Measurements from ENCODE around the gene KLF13. TPM values are rescaled to one million over a fixed set of nuclear protein-coding genes. Genes with fewer than 3 reads are reported as not detected.

The KLF13 gene
- polyA plus RNA-seq, 1 donor (not counting 4 experiments of a cell fraction or from before 2014, with no cell fraction given) = 66.7 TPM

DNA sequence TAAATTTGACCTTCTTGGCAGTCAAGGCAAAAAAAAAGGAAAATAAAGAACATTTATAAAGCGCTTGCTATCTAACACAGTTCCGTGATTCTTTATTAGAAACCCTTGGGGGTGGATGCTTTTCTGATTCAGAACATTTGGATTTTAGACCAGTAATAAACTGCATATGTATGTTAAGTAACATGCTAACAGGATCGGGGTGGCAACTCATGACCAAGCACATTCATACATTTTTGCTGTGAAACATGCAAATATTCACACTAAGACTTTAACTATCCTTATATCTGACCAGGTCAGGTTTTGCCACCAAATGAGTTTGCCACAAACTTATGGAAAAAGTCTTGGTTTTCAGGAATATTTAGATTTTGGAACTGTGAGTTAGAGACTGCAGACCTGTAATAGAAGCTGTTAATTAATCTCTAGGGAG, 30.4 kb upstream of the KLF13 start:
- H3K4me2 ChIP-seq (ENCODE audit: control insufficient read depth, extremely low read depth, insufficient read depth, low read depth, low read length) = no peak overlapping the region
- no peaks in the 10 kb centered on the region for H4K20me1 ChIP-seq (ENCODE audit: control insufficient read depth, extremely low read depth, insufficient read depth, low read length)
- H3K9me1 ChIP-seq (ENCODE audit: control insufficient read depth, extremely low read depth, insufficient read depth, low read length) = no peaks in the 10 kb centered on the region
- H2AFZ ChIP-seq (ENCODE audit: control insufficient read depth, low read length) = no peak overlapping the region
- dilution Hi-C loops (cut with MboI; ENCODE audit: extremely low pct_ligation_motif_present, low sequenced_read_pairs) = no loop called here
- no peaks in the 10 kb centered on the region for H3K9me3 ChIP-seq (ENCODE audit: control insufficient read depth, low read depth, low read length)
- H3K36me3 ChIP-seq (ENCODE audit: control insufficient read depth in 2 of 2, extremely low read depth in 1 of 2, insufficient read depth in 2 of 2, low read length in 2 of 2) = no peaks in the 10 kb centered on the region
- FAIRE-seq = no peak
- peaks cover 36% of the 10 kb centered on the region for H3K27me3 ChIP-seq (ENCODE audit: control insufficient read depth, extremely low read depth, insufficient read depth, low read length)
- DNase-seq (ENCODE audit: low read depth, low spot score) = no peak
- TF ChIP-seq EZH2 (IDR thresholded peaks at IDR 0.05; ENCODE audit: low read length) (no peak), CTCF (optimal IDR thresholded peaks at IDR 0.05 in 1 of 3, IDR thresholded peaks at IDR 0.05 in 1 of 3, conservative IDR thresholded peaks at IDR 0.05 in 1 of 3; ENCODE audit: extremely low read depth in 1 of 3, insufficient read depth in 2 of 3, low read length in 3 of 3) (no peak)
- H3K4me1 ChIP-seq (ENCODE audit: control insufficient read depth, extremely low read depth, insufficient read depth, low read length) = no peaks in the 10 kb centered on the region
- no peaks in the 10 kb centered on the region for H3K79me2 ChIP-seq (ENCODE audit: control insufficient read depth, insufficient read depth, low read length)
- H3K9ac ChIP-seq (ENCODE audit: control insufficient read depth, extremely low read depth, insufficient read depth, low read length) = no peak overlapping the region
- H3K27ac ChIP-seq (ENCODE audit: control insufficient read depth, insufficient read depth, low read length) = no peak overlapping the region
- no peak overlapping the region for H3K4me3 ChIP-seq (ENCODE audit: control insufficient read depth in 2 of 3, extremely low read depth in 1 of 3, insufficient read depth in 2 of 3, low read depth in 1 of 3, low read length in 3 of 3)

- Histone ChIP-seq H2AFZ (ENCODE audit: control insufficient read depth, low read length) (no peak overlapping the region), H3K9ac (ENCODE audit: control insufficient read depth, extremely low read depth, insufficient read depth, low read length) (no peak overlapping the region), H3K27me3 (ENCODE audit: control insufficient read depth, extremely low read depth, insufficient read depth, low read length) (peaks cover 36% of the 10 kb centered on the region), H3K36me3 (ENCODE audit: control insufficient read depth in 2 of 2, extremely low read depth in 1 of 2, insufficient read depth in 2 of 2, low read length in 2 of 2) (no peaks in the 10 kb centered on the region), H3K27ac (ENCODE audit: control insufficient read depth, insufficient read depth, low read length) (no peak overlapping the region), H4K20me1 (ENCODE audit: control insufficient read depth, extremely low read depth, insufficient read depth, low read length) (no peaks in the 10 kb centered on the region), H3K9me3 (ENCODE audit: control insufficient read depth, low read depth, low read length) (no peaks in the 10 kb centered on the region), H3K9me1 (ENCODE audit: control insufficient read depth, extremely low read depth, insufficient read depth, low read length) (no peaks in the 10 kb centered on the region), H3K79me2 (ENCODE audit: control insufficient read depth, insufficient read depth, low read length) (no peaks in the 10 kb centered on the region), H3K4me3 (ENCODE audit: control insufficient read depth in 2 of 3, extremely low read depth in 1 of 3, insufficient read depth in 2 of 3, low read depth in 1 of 3, low read length in 3 of 3) (no peak overlapping the region), H3K4me2 (ENCODE audit: control insufficient read depth, extremely low read depth, insufficient read depth, low read depth, low read length) (no peak overlapping the region), H3K4me1 (ENCODE audit: control insufficient read depth, extremely low read depth, insufficient read depth, low read length) (no peaks in the 10 kb centered on the region)
- DNase-seq (ENCODE audit: low read depth, low spot score) (no peak), FAIRE-seq (no peak)
- TF ChIP-seq EZH2 (IDR thresholded peaks at IDR 0.05; ENCODE audit: low read length) (peak; percentile 51), CTCF (optimal IDR thresholded peaks at IDR 0.05 in 1 of 3, IDR thresholded peaks at IDR 0.05 in 1 of 3, conservative IDR thresholded peaks at IDR 0.05 in 1 of 3; ENCODE audit: extremely low read depth in 1 of 3, insufficient read depth in 2 of 3, low read length in 3 of 3) (no peak)
- dilution Hi-C loops (cut with MboI; ENCODE audit: extremely low pct_ligation_motif_present, low sequenced_read_pairs) = no loop called here
These were observed 29.7 kb upstream of the KLF13 start for GRCh38 chr15:31296646-31297574.
